KMS-11 (cell line): ENCODE results near the gene C6orf141.

Experiments
- H2AFZ ChIP-seq: fragments of 200-600 bp; sonication (generic); 2 replicates; pipeline ENCODE4 v1.6.1; 2016; ENCODE audit warnings: antibody characterized with exemption, mixed run types, low read depth
- H3K27ac ChIP-seq: fragments of 200-600 bp; sonication (generic); 2 replicates; pipeline ENCODE4 v1.6.1; 2016; ENCODE audit warnings: mild to moderate bottlenecking, mixed run types
- H3K27me3 ChIP-seq: fragments of 200-600 bp; sonication (generic); 2 replicates; pipeline ENCODE4 v1.6.1; 2017; ENCODE audit warnings: mild to moderate bottlenecking, low read depth, mixed run types, moderate library complexity; ENCODE audit not compliant: insufficient read depth
- H3K36me3 ChIP-seq: fragments of 200-600 bp; sonication (generic); 2 replicates; pipeline ENCODE4 v1.6.1; 2017; ENCODE audit warnings: mild to moderate bottlenecking, mixed run types; ENCODE audit not compliant: insufficient read depth
- H3K4me1 ChIP-seq: fragments of 200-600 bp; sonication (generic); 2 replicates; pipeline ENCODE4 v1.6.1; 2016; ENCODE audit warnings: mild to moderate bottlenecking, low read depth, mixed run types; ENCODE audit not compliant: poor library complexity, severe bottlenecking
- H3K4me2 ChIP-seq: fragments of 200-600 bp; sonication (generic); 2 replicates; pipeline ENCODE4 v1.7.0; 2016; ENCODE audit warnings: mild to moderate bottlenecking, mixed run types
- H3K4me3 ChIP-seq: fragments of 200-600 bp; sonication (generic); IDR thresholded peaks from 2 replicates; pipeline ENCODE4 v1.6.1; 2017; ENCODE audit warnings: low read depth, low read length, mixed read lengths; ENCODE audit not compliant: insufficient read depth
- H3K79me2 ChIP-seq: fragments of 200-600 bp; sonication (generic); 2 replicates; pipeline ENCODE4 v1.6.1; 2016; ENCODE audit warnings: low read depth, mixed run types; ENCODE audit not compliant: insufficient read depth
- H3K9ac ChIP-seq: fragments of 200-600 bp; sonication (generic); 2 replicates; pipeline ENCODE4 v1.6.1; 2016; ENCODE audit warnings: mild to moderate bottlenecking, mixed run types
- H4K20me1 ChIP-seq: fragments of 200-600 bp; sonication (generic); 2 replicates; pipeline ENCODE4 v1.6.1; 2016; ENCODE audit warnings: mild to moderate bottlenecking, mixed run types; ENCODE audit not compliant: insufficient read depth
- TF ChIP-seq, protein P1 (sequence below): fragments of 200-600 bp; sonication (generic); conservative IDR thresholded peaks from 2 replicates; pipeline ENCODE4 v1.6.1; 2017; ENCODE audit warnings: low read depth, mild to moderate bottlenecking, antibody characterized with exemption, low read length, moderate library complexity, mixed read lengths

Gene C6orf141

DNA sequence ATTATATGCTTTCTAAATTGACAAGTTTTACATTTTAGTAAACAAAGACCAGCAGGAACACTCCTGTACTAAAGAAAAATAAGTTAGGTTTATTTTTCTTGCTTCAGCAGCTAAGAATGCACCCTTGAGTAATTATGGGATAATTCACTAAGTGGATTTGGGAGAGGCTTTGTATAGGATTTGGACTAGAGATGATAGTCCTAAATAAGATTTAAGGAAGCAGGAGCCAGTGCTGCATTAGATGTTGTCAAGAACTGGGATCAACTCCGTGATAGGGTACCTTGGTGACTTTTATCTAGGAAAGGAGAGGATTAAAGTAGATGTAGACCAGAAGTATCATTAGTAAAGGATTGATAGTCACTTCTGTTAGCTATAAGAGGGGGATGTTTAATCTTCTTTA, 4.1 kb upstream of the C6orf141 start:
- Histone ChIP-seq H3K4me1 (no peaks in the 10 kb centered on the region), H3K4me2 (no peak overlapping the region), H3K27ac (no peak overlapping the region), H3K27me3 (no peaks in the 10 kb centered on the region), H3K4me3 (no peak overlapping the region), H2AFZ (no peak overlapping the region), H3K79me2 (no peaks in the 10 kb centered on the region), H3K36me3 (no peaks in the 10 kb centered on the region), H3K9ac (no peak overlapping the region), H4K20me1 (no peaks in the 10 kb centered on the region)
- TF ChIP-seq, protein P1, sequence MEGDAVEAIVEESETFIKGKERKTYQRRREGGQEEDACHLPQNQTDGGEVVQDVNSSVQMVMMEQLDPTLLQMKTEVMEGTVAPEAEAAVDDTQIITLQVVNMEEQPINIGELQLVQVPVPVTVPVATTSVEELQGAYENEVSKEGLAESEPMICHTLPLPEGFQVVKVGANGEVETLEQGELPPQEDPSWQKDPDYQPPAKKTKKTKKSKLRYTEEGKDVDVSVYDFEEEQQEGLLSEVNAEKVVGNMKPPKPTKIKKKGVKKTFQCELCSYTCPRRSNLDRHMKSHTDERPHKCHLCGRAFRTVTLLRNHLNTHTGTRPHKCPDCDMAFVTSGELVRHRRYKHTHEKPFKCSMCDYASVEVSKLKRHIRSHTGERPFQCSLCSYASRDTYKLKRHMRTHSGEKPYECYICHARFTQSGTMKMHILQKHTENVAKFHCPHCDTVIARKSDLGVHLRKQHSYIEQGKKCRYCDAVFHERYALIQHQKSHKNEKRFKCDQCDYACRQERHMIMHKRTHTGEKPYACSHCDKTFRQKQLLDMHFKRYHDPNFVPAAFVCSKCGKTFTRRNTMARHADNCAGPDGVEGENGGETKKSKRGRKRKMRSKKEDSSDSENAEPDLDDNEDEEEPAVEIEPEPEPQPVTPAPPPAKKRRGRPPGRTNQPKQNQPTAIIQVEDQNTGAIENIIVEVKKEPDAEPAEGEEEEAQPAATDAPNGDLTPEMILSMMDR, result no peak

DNA sequence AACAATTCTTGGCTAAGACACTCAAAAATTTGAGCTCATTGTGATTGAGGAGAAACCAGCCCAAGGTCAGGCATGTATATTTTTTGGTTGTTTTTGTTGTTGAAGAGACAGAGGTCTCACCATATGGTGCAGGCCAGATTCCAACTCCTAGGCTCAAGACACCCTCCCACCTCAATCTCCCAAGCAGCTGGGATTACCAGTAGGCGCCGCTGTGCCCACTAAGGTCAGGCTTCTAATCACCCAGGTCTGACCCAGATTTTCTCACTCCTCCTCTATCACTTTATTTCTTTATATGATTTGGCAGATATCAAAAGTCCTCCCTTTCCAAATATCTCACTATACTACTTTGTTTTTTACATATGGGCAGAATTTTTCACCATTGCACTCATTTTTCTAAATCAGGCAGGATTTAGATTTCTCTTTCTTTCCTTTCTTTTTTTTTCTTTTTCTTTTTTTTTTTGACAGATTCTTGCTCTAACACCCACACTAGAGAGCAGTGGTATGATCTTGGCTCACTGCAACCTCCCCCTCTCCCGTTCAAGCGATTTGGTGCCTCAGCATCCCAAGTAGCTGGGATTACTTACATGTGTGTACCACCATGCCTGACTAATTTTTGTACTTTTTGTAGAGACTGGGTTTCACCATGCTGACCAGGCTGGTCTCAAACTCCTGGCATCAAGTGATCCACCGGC, 1.7 kb upstream of the C6orf141 start:
- Histone ChIP-seq H3K27ac (no peak overlapping the region), H3K4me3 (no peak overlapping the region)

DNA sequence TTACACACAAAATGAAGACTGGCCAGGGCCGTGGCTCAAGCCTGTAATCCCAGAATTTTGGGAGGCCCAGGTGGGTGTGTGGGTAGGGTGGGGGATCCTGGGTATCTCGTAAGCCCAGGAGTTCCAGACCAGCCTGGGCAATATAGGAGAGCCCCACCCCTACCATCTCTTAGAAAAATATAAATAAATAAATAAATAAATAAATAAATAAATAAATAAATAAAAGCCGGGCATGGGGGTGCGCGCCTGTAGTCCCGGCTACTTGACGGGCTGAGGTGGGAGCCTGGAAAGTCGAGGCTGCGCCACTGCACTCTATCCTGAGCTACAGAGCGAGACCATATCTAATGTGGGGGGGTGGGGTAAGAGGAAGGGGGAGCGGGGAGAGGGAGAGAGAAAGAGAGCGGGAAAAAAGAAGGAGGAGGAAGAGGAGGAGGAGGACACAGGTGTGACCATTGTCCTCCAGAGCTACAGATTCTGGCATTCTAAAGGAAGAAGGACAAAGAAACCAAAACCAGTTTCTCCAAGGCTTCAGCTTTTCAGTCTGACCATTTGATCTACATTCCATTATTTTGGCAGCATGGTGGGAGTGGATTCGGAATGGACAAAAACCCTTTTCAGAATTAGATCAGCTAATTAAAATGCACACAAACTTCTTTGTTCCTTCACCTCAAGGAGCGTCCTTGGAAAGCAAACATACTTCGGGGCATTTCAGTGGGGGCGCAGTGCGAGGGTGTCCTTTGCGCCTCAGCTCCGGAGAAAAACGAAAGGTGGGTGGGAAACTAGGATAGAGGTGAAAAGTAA, 577 bp upstream of the C6orf141 start:
- Histone ChIP-seq H3K4me3 (no peak overlapping the region), H3K4me1 (no peaks in the 10 kb centered on the region), H2AFZ (no peak overlapping the region), H4K20me1 (no peaks in the 10 kb centered on the region), H3K4me2 (no peak overlapping the region), H3K27me3 (no peaks in the 10 kb centered on the region), H3K36me3 (no peaks in the 10 kb centered on the region), H3K9ac (no peak overlapping the region), H3K27ac (no peak overlapping the region), H3K79me2 (no peaks in the 10 kb centered on the region)
- TF ChIP-seq, protein P1, result no peak

More for the DNA sequence above, 1.7 kb upstream of the C6orf141 start:
- no peak overlapping the region for H3K4me2 ChIP-seq
- no peak overlapping the region for H3K9ac ChIP-seq
- H3K79me2 ChIP-seq, result no peaks in the 10 kb centered on the region
- H4K20me1 ChIP-seq, result no peaks in the 10 kb centered on the region
- TF ChIP-seq, protein P1, result no peak
- no peaks in the 10 kb centered on the region for H3K4me1 ChIP-seq
- H2AFZ ChIP-seq, result no peak overlapping the region
- no peaks in the 10 kb centered on the region for H3K36me3 ChIP-seq
- no peaks in the 10 kb centered on the region for H3K27me3 ChIP-seq

DNA sequence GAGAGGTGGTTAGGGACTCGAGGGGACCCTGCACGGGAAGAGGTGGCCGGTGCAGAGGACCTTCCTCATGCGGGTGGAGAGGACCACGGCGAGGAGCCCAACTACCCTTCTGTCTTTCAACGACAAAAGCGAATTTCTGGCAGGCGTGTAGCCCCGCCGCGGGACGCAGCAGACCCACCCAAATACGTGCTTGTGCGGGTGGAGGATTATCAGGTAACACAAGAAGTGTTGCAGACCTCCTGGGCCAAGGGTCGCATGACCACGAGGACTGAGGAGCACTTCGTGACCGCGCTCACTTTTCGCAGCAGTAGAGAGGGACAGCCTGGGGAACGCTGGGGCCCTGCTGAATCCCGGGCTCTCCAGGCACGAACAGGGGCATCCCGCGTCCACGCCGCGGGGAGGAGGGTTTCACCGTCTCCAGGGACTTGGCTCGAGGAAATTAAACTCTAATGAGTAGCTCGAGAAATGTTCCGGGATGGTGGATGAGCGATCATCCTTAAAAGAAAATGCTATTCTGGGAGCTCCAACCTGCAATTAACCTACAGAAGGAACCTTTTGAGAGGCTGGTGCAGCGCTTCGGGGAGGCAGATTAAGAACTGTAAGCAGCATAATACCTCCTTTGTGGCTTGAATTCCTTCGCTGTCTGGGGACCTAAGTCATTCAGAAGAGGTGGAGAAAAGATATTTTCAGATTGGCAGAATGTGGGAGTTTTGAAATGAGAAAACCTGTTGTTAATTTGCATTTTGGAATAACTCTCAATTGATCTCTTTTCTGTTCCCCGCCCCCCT, 804 bp downstream of the C6orf141 start:
- Histone ChIP-seq H3K4me1 (no peaks in the 10 kb centered on the region), H3K27ac (no peak overlapping the region), H3K36me3 (no peaks in the 10 kb centered on the region), H3K27me3 (no peaks in the 10 kb centered on the region), H2AFZ (peak overlapping the region; percentile 82), H4K20me1 (no peaks in the 10 kb centered on the region), H3K79me2 (no peaks in the 10 kb centered on the region), H3K4me2 (peak overlapping the region; percentile 86), H3K4me3 (no peak overlapping the region), H3K9ac (peak overlapping the region; percentile 12; the same call in 1 of the 2 replicates)
- TF ChIP-seq, protein P1, result no peak
